Measurements from ENCODE around the gene FGF19. TPM values are rescaled to one million over a fixed set of nuclear protein-coding genes. Genes with fewer than 3 reads are reported as not detected.

FGF19 gene
- total RNA-seq, 1 experiment from 2014 or later = not detected

- DNase-seq (ENCODE audit: low read depth) = no peak
Measured at GRCh38 chr11:69671734-69672465, 31.9 kb downstream of the FGF19 start.

DNA sequence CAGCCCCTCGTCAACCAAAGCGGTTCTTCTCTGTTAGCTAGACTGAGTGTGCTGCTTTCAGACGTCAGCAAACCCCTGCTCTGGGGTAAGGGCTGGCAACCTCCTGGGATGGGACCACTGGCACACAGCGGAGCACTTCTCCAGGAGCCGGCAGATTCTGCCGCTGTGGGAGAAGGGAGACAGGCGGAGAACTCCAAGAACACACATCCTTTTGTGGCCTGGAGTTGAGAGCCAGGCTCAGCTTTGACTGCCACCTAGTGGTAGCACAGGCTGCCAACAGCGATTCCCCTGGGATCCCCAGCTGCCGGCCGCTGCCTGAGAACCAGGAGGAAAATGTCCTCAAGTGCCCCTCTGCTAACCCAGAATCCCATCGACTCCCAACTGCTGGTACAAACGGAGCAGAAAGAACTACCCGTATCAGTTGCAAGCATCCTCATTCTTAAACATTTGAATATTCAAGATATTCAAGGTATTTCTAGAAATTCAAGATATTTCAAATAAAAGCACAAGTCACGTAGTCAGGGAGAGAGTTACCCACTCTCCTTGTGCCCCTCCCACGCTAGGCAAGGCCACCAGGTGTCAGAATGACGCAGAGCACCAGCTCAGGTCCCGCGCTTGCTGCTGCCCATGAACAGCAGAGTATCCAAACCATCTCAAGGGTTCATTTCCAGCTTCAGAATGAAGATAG, 33.5 kb downstream of the FGF19 start:
- DNase-seq (ENCODE audit: low read depth) = peak; percentile 80

- no peak for DNase-seq (ENCODE audit: low read depth)
Measured at GRCh38 chr11:69669486-69669885, 34.3 kb downstream of the FGF19 start.

- DNase-seq (ENCODE audit: low read depth) = no peak
Measured at GRCh38 chr11:69667619-69668604, 35.9 kb downstream of the FGF19 start.

- DNase-seq (ENCODE audit: low read depth) = no peak
Measured at GRCh38 chr11:69666752-69667536, 36.9 kb downstream of the FGF19 start.

DNA sequence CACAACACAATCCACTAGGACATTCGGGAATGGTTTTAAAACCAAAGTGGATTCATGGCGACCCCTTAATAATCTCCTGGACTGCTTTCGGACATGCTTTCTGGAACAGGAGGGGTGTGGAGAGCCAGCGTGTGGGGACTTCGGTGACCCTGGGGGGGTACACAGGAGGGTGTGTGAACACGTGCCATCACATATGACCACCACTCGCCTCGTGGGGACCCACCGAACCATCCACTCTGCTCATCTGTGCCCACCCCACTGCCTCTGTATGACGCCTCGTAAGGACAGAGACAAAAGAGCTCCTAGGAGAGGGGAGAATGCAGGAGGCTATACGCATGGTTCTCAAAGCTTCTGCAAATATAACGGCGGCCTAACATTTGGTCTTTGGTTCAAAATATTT, 37.6 kb downstream of the FGF19 start:
- DNase-seq (ENCODE audit: low read depth) = no peak

- DNase-seq (ENCODE audit: low read depth) = no peak
Measured at GRCh38 chr11:69665669-69666068, 38.2 kb downstream of the FGF19 start.

DNA sequence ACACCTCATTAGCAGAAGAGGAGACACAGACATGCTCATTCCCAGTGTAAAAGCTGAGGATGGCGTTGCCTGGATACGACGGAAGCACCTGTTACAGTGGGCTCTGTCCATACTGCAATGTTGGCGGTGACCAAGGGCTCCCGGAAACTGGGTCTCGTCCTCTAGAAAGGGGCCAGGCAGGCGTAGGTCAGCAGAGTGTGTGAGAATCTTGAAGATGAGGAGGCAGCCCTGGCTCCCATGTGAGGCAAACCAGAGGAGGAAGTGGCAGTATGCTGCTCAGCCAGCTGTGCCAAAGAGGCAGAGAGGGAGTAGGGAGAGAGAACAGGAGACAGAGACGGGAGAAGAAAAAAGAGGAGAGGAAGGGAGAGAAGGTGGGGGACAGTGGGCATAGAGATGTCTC, 38.9 kb downstream of the FGF19 start:
- DNase-seq (ENCODE audit: low read depth) = no peak

DNA sequence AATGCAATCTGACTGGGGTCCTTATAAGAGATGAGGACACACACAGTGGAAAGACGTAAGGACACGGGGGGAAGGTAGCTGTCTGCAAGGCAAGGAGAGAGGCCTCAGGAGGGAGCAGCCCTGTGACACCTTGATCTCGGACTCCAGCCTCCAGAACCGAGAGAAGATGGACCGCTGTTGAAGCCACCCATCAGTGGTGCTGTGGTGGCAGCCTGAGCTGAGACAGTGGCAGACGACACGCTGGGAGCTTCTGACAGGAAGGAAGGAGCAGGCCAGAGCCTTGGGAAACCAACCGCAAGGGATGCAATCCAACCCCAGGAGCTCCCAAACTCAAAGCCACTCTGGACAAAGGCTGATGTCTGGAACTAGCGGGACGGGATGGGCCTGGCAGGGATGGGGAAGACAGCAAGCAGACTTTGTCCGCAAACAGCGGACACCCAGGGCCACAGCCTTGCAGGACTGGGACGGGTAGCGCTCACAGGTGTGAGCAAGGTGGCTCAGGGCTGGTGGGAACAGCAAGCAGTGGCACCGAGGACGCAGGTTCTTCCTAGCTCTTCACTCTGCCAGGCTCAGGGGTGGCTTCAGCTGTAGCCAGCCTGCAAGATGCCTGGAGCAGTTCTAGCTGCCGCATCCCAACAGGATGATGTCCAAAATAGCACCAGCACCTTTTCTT, 39.6 kb downstream of the FGF19 start:
- no peak for DNase-seq (ENCODE audit: low read depth)

DNA sequence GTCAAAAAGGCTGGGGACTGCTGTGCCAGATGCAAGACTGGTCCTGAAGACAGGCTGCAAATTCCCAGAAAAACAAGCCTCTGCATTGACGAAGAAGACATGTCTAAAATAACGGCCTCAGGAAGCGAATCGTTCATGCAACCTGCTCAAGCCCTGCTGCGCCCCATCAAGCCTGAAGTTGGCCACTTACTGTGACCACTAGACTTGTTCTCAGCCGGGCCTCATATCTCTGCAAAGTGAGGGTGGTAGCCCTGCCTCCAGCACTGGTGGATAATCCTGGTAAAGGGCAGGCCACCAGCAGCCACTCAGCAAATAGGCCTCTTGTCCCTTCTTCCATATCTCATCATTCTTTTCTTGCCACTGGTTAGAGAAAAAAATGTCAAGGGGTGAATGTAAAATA, 40.5 kb downstream of the FGF19 start:
- DNase-seq (ENCODE audit: low read depth) = no peak

DNA sequence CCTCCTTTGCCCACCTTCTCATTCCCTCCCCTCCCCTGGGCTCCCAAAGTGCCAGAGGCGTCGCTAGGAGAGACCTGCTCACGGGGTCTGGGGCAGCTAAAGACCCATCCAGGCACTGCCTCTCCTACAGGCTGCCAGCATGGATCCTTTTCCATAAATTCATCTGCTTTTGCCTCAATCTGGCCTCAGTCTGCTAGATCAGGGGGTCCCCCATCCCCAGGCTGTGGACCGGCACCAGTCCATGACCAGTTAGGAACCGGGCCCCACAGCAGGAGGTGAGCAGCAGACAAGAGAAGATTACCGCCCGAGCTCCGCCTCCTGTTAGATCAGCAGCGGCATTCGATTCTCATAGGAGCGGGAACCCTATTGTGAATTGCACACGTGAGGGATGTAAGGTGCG, 41.0 kb downstream of the FGF19 start:
- no peak for DNase-seq (ENCODE audit: low read depth)

- no peak for DNase-seq (ENCODE audit: low read depth)
Measured at GRCh38 chr11:69662021-69662698, 41.7 kb downstream of the FGF19 start.

DNA sequence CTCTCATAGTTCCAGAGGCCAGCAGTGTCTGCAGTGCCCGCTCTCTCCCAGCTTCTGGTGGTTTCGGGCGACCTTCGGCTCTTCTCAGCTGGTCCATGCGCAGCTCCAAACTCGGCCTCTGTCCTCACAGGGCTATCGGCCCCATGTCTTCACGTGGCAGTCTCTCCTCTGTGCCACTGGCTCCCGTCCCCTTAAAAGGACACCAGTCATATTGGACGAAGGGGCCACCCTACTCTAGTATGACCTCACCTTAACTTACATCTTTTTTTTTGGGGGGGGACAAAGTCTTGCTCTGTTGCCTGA, 42.5 kb downstream of the FGF19 start:
- DNase-seq (ENCODE audit: low read depth) = no peak

GRCh38 chr11:69660001-69660500, 43.8 kb downstream of the FGF19 start:
- no peak for DNase-seq (ENCODE audit: low read depth)

DNA sequence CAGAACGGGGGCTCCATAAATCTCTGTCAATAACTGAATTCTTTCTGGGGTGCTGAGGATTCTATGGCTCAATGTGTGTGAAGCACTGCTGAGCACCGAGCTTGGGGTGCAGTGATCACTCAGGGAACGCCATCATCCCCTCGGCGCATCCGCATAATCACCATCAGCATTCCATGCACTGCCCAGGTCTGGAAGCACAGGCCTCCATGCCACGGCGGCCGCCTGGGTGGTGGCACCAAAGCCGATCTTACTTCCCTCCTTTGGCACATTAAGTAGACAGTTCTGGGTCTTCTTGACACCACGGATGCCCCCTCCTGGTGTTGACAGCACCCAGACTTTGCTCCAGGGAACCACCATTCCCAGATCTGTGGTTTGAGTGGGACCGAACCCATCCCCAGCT, 44.2 kb downstream of the FGF19 start:
- DNase-seq (ENCODE audit: low read depth) = no peak

- DNase-seq (ENCODE audit: low read depth) = no peak
Measured at GRCh38 chr11:69658626-69659450, 45.0 kb downstream of the FGF19 start.

- no peak for DNase-seq (ENCODE audit: low read depth)
Measured at GRCh38 chr11:69657911-69658625, 45.8 kb downstream of the FGF19 start.

DNA sequence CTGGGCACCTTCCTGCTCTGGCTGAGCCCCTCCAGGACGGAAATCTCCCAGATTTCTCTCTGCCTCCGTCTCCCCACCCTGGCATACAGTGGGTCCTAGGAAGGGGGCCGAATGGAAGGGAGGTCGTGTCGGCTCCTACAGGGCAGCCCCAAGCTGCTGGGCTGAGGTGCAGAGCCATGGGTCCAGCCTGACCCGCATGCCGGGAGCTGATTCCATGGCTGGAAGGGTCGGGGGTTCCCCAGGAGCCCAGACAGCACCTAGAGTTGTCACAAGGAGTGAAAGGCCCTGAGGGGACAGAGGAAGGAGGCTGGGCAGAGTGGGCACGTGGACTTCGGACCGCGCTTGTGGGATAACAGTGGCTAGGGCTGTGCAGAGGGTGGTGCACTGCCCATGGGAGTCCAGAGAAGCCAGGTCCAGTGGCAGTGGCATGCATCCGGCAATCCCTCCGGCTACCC, 46.3 kb downstream of the FGF19 start:
- DNase-seq (ENCODE audit: low read depth) = no peak
